Ovary (tissue), 9 donors: ENCODE data around the gene HTRA2. TPM values are rescaled to one million over a fixed set of nuclear protein-coding genes. Genes with fewer than 3 reads are reported as not detected.

Experiments
- DNase-seq, 5 donors: peaks; one replicate each; pipeline ENCODE4 v3.0.0-alpha.2; 2019 to 2020
- H3K27ac ChIP-seq, 2 donors: fragments of 200-600 bp; one replicate each; pipeline versions ENCODE4 v1.5.1 to v1.8.0; 2019 to 2022
- H3K27me3 ChIP-seq: fragments of 200-600 bp; one replicate; pipeline ENCODE4 v1.8.0; 2022
- H3K36me3 ChIP-seq: fragments of 200-600 bp; sonication (generic); one replicate; pipeline ENCODE4 v1.5.1; 2019
- H3K4me1 ChIP-seq: one replicate; pipeline ENCODE4 v1.8.1; 2013; ENCODE audit warnings: mild to moderate bottlenecking, moderate library complexity; ENCODE audit not compliant: insufficient read depth
- H3K4me3 ChIP-seq: fragments of 200-600 bp; sonication (generic); one replicate; pipeline ENCODE4 v1.5.1; 2017
- H3K9me3 ChIP-seq, 2 donors: fragments of 200-600 bp in 1 of 2; sonication (generic) in 1 of 2; one replicate each; pipeline versions ENCODE4 v1.5.1 to v1.8.1; 2013 to 2019; ENCODE audit warnings: mild to moderate bottlenecking in 1 of 2, moderate library complexity in 1 of 2
- EP300 ChIP-seq: sonication (generic); formaldehyde crosslinking; IDR thresholded peaks from one replicate; pipeline ENCODE4 v1.6.1; 2017; ENCODE audit warnings: antibody characterized with exemption
- POLR2A ChIP-seq: fragments of 450-650 bp; IDR thresholded peaks from one replicate; pipeline ENCODE4 v1.6.1; 2017; ENCODE audit warnings: antibody characterized with exemption, mild to moderate bottlenecking, moderate library complexity
- WGBS, 3 donors: extraction: QIAGEN DNeasy Blood & Tissue Kit in 1 of 3; methylation state at CpG; one replicate each; pipeline versions ENCODE4 v1.1.5 to v1.1.7; 2013 to 2017; 5-methylcytosine and 5-hydroxymethylcytosine counted together
- intact Hi-C, 4 donors: fragments of 100-400 bp; cut with DNase I; formaldehyde crosslinking; loops; one replicate each; pipeline versions ENCODE4 v1.11.0 to v1.15.1; 2022 to 2023
- polyA plus RNA-seq, 2 donors: library from polyadenylated mRNA; stranded (reverse); fragments of 200-250 nt in 1 of 2; fragments of 350-450 nt in 1 of 2; fragmentation: Illumina TruSeq in 1 of 2; extraction: RNeasy Lipid Tissue Mini Kit (QIAGEN cat#74804) in 1 of 2; gene quantifications; one replicate each; pipeline ENCODE4 v1.2.3, GENCODE V29; 2013 to 2014
- total RNA-seq, 7 donors: library from RNA; depleted of rRNA in 2 of 7; stranded (reverse); fragments of >200 nt in 2 of 7; fragmentation: NEBNext Ultra II Directional in 3 of 7; extraction: Animal tissue kit (Norgen Biotek cat#: 25700) in 3 of 7; gene quantifications; one replicate each; pipeline versions ENCODE4 v1.1.0 to v1.2.4, GENCODE V29; 2016 to 2023
- TF ChIP-seq, protein P1 (sequence below), 3 donors: fragments of 450-650 bp in 2 of 3; fragments of 200-600 bp in 1 of 3; IDR thresholded peaks; one replicate each; pipeline versions ENCODE4 v1.5.1 to v1.8.0; 2016 to 2022; ENCODE audit warnings: antibody characterized with exemption in 3 of 3, mild to moderate bottlenecking in 1 of 3
- donor health status: DM: no; HTN: no; CAD: no; lungs with moderate emphysema.
- donor health status: DM: no; HTN: no; CAD: no.
- donor health status: Bipolar disorder and iron deficiency.
- donor health status: DM: yes; HTN: yes; CAD: no.
- donor health status: DM: no; HTN: no; CAD: no.
- donor health status: DM: yes; HTN: yes; CAD: no.

HTRA2 gene
- total and polyA plus RNA-seq, 9 donors = 28.7 to 47.6 (median 36.9) TPM

GRCh38 chr2:74576863-74577229 is 47.1 kb downstream of the HTRA2 start:
- no peaks in the 10 kb centered on the region for H3K27me3 ChIP-seq
- no peak overlapping the region for H3K27ac ChIP-seq
- no peaks in the 10 kb centered on the region for H3K4me1 ChIP-seq
- WGBS, 3 donors = 3 to 30% (median 8%) methylated on average over 1 of the region's 1 CpG
- no peak for DNase-seq
- intact Hi-C loops = no loop called here
- no peak overlapping the region for H3K4me3 ChIP-seq
- H3K36me3 ChIP-seq = no peaks in the 10 kb centered on the region
- no peaks in the 10 kb centered on the region for H3K9me3 ChIP-seq
- TF ChIP-seq, protein P1, sequence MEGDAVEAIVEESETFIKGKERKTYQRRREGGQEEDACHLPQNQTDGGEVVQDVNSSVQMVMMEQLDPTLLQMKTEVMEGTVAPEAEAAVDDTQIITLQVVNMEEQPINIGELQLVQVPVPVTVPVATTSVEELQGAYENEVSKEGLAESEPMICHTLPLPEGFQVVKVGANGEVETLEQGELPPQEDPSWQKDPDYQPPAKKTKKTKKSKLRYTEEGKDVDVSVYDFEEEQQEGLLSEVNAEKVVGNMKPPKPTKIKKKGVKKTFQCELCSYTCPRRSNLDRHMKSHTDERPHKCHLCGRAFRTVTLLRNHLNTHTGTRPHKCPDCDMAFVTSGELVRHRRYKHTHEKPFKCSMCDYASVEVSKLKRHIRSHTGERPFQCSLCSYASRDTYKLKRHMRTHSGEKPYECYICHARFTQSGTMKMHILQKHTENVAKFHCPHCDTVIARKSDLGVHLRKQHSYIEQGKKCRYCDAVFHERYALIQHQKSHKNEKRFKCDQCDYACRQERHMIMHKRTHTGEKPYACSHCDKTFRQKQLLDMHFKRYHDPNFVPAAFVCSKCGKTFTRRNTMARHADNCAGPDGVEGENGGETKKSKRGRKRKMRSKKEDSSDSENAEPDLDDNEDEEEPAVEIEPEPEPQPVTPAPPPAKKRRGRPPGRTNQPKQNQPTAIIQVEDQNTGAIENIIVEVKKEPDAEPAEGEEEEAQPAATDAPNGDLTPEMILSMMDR (IDR thresholded peaks at IDR 0.05) = no peak
- TF ChIP-seq POLR2A = no peak
- TF ChIP-seq EP300 = no peak

GRCh38 chr2:74577448-74577847 is 47.7 kb downstream of the HTRA2 start:
- H3K27ac ChIP-seq = no peak overlapping the region

GRCh38 chr2:74578408-74578807 is 48.7 kb downstream of the HTRA2 start:
- no peak for DNase-seq
- no peak overlapping the region for H3K27ac ChIP-seq
- 81 to 90% (median 89%) methylated on average over 3 of the region's 3 CpGs for WGBS, 3 donors
- no peaks in the 10 kb centered on the region for H3K4me1 ChIP-seq
- no peak overlapping the region for H3K4me3 ChIP-seq
- intact Hi-C loops = no loop called here
- no peaks in the 10 kb centered on the region for H3K9me3 ChIP-seq
- TF ChIP-seq EP300 (no peak), POLR2A (no peak)
- TF ChIP-seq, protein P1 (IDR thresholded peaks at IDR 0.05) = no peak
- H3K36me3 ChIP-seq = no peaks in the 10 kb centered on the region
- no peaks in the 10 kb centered on the region for H3K27me3 ChIP-seq

More at GRCh38 chr2:74577448-74577847, 47.7 kb downstream of the HTRA2 start:
- no peaks in the 10 kb centered on the region for H3K36me3 ChIP-seq
- no peak for TF ChIP-seq POLR2A
- TF ChIP-seq, protein P1 (IDR thresholded peaks at IDR 0.05) = no peak
- TF ChIP-seq EP300 = no peak
- no peaks in the 10 kb centered on the region for H3K4me1 ChIP-seq
- H3K27me3 ChIP-seq = no peaks in the 10 kb centered on the region
- H3K4me3 ChIP-seq = no peak overlapping the region
- WGBS, 3 donors = 22 to 32% (median 31%) methylated on average over 2 of the region's 2 CpGs
- intact Hi-C loops = no loop called here
- no peaks in the 10 kb centered on the region for H3K9me3 ChIP-seq
- DNase-seq = no peak

DNA sequence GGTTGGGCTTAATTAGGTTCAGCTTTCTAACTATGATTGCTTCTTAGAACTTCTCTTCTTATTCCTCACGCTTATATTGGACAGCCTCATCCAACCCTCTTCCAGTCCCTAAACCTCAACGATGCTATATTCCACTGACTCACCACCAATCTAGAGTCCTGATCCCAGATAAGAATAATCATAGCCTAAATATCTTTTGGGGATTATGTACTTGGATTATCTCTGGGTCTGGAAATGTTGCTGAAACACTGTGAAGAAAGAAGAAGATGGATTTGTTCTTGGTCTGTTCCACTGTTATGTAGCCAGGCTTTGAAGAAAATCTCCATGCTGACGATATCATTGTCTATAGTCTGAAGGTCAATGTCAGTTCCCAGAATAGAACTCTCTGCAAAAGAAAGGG is 51.7 kb downstream of the HTRA2 start:
- no peak for DNase-seq
- Histone ChIP-seq H3K27ac (no peak overlapping the region), H3K36me3 (no peaks in the 10 kb centered on the region), H3K27me3 (no peaks in the 10 kb centered on the region), H3K4me1 (no peaks in the 10 kb centered on the region), H3K4me3 (no peak overlapping the region), H3K9me3 (no peaks in the 10 kb centered on the region)
- no peak for TF ChIP-seq EP300
- no peak for TF ChIP-seq POLR2A
- TF ChIP-seq, protein P1 (IDR thresholded peaks at IDR 0.05) = no peak
- 66 to 74% (median 67%) methylated on average over 3 of the region's 3 CpGs for WGBS, 3 donors
- intact Hi-C loops = loop anchor here in 1 of 4 donors (10.0 kb wide), 1 partner anchor 77 kb away; the partner anchor contains the start of gene PCGF1
